Epithelial cell of esophagus (primary cell): ENCODE measurements around the gene MAB21L4.

Experiments
- DNase-seq: peaks from one replicate; pipeline ENCODE4 v3.0.0; 2010; ENCODE audit warnings: low read depth
- H3K4me3 ChIP-seq: 2 replicates; pipeline ENCODE4 v1.5.1; 2011; ENCODE audit warnings: mild to moderate bottlenecking, low read length, control low read depth
- CTCF ChIP-seq: IDR thresholded peaks from 2 replicates; pipeline ENCODE4 v1.5.1; 2011; ENCODE audit warnings: low read depth, mild to moderate bottlenecking, low read length, control low read depth, inconsistent platforms; ENCODE audit not compliant: insufficient read depth; ENCODE audit errors: missing control alignments

The MAB21L4 gene

GRCh38 chr2:240891492-240892340 is 4.2 kb downstream of the MAB21L4 start:
- DNase-seq: no peak
- H3K4me3 ChIP-seq: no peak overlapping the region
- no peak for TF ChIP-seq CTCF

- H3K4me3 ChIP-seq: no peak overlapping the region
- TF ChIP-seq CTCF: no peak
- DNase-seq: no peak
Measured at GRCh38 chr2:240890691-240891090, 5.3 kb downstream of the MAB21L4 start.

GRCh38 chr2:240889601-240890560 is 6.1 kb downstream of the MAB21L4 start:
- TF ChIP-seq CTCF: no peak
- no peak overlapping the region for H3K4me3 ChIP-seq
- no peak for DNase-seq

- TF ChIP-seq CTCF: no peak
- no peak overlapping the region for H3K4me3 ChIP-seq
- DNase-seq: no peak
Measured at GRCh38 chr2:240888890-240889573, 6.9 kb downstream of the MAB21L4 start.

- TF ChIP-seq CTCF: no peak
- no peak for DNase-seq
- no peak overlapping the region for H3K4me3 ChIP-seq
Measured at GRCh38 chr2:240888130-240888889, 7.6 kb downstream of the MAB21L4 start.

GRCh38 chr2:240887631-240888030 is 8.3 kb downstream of the MAB21L4 start:
- TF ChIP-seq CTCF: no peak
- no peak for DNase-seq
- H3K4me3 ChIP-seq: no peak overlapping the region
